H54 (cell line): Measurements from ENCODE around the gene CEP85.
"Not testable (repeated sequence)": the region's sequence is repeated elsewhere in the genome, so short reads cannot be mapped to it uniquely, and the experiment has no call there.

Experiments used
- DNase-seq: peaks from one replicate; pipeline ENCODE4 v3.0.0; 2011; ENCODE audit warnings: low spot score, mixed read lengths; ENCODE audit not compliant: insufficient read length
- FAIRE-seq: peaks from 3 replicates; lab custom pipeline; 2011; peaks lifted over from hg19 to GRCh38; lab: Jason Lieb, UNC
- POLR2A ChIP-seq: IDR thresholded peaks from 2 replicates; pipeline ENCODE4 v1.6.1; 2011; ENCODE audit warnings: low read depth, mild to moderate bottlenecking, low read length

CEP85 gene

DNA sequence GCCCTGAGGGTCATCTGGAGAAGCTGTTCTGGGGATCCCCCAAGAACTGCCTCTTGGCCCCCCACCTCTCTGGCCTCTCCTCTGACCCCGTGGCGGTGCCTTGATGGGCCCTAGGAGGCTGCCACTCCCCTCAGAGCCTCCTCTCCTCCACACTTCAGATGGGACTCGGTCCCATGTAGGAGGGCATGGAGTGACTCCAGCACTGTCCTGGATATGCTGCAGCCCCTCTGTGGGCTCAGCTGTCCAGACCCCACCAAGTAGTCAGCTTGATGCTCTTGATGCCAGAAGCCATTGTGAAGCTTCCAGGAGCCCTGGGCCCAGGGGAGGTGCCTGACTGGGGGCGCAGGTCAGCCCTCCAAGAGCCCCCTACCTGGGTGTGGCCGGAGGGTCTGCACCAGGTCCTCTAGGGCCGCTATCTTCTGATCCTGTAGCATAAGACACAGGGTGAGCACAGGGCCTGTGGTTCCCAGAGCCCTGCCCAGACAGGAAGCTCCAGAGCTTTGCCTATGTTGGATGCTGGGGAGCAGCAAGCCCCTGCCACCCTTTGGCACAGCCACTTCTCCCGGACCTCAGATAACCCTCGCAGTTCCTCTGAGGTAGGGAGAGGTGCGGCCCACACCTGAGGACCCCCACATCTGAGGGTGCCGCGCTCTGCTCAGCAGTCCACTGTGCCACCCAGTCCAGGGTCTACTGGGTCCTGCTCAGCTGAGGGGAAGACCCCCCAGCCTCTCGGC, 63.2 kb downstream of the CEP85 start:
- TF ChIP-seq POLR2A: no peak
- DNase-seq: no peak
- no peak for FAIRE-seq

DNA sequence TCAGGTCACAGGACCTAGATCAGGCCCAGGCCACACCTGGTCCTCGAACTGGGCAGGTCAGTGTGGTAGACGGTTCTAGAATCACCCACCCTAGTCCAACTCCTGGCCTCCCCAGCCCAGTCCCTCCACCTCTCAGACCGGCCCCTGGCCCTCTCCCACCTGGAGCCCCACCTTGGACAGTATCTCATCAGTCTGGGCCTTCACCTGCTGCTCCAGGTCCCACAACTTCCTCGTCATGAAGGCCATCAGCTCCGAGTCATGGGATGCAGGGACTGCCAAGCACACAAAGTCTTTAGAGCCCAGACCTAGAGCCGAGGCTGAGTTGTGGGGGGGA, 63.8 kb downstream of the CEP85 start:
- DNase-seq (no peak), FAIRE-seq (no peak)
- TF ChIP-seq POLR2A: no peak

DNA sequence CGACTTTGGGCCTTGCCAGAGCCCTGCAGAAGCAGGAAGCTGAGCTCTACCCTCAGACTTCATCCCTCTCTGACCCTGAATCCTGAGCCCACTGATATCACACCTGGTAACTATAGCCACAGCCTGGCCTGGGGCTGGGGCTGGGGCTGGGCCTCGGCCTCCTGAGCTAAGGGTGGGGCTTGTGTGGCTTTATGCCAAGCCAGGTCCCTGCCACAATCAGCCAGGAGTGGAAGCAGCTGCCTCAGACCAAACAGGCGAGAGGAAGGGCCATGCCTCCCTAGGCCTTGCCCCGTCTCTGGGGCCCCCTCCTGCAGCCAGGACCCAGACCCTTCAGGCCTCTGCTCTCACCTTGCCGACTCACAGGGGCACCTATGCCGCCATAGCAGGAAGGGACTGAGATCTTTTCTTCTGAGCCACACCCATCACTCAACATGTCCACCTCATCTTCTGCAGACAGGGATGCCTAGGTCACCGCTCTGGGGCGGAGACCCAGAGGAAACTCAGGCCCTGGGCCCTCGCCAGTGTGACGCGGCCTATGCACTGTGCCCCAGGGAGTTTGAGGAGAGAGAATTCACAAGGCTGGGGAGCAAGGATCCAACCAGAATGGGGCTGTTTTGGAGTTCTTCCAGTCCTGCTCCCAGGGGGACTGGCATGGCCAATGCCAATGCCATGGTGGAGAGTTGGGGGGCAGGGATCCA, 66.7 kb downstream of the CEP85 start:
- FAIRE-seq (no peak), DNase-seq (no peak)

DNA sequence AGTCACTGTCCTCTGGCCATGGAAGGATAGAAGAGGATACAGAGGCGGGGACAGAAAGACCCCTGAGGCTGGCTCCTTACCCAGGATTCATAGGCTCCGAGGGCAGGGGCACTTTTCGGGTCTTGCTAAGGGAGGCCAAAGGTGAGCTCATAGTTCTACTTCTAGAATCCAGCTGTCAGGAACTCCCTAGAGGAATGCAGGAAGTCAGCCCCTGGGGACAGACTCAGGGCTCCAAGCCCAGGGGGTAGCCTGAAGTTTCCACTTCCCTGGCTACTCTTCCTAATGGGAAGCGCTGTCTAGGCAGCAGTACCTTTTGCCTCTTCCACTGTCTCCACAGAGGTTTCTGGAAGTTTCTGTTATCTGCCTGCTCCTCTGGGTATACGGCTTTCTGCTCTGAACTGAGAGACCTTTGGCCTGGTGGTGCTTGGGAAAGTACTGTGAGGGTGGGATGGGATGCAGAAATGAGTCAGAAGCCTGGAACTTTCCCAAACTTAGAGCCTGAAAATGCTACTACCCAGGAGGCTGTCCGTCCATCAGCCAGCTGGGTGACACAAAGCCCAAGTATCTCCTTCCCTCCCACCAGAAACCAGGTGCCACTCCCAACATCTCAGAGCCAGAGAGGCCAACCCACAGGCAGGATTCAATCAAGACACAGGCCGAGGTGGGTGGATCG, 68.9 kb downstream of the CEP85 start:
- FAIRE-seq: peak; percentile 73
- no peak for TF ChIP-seq POLR2A
- DNase-seq: peak; percentile 72

More for the DNA sequence above, 66.7 kb downstream of the CEP85 start:
- no peak for TF ChIP-seq POLR2A

DNA sequence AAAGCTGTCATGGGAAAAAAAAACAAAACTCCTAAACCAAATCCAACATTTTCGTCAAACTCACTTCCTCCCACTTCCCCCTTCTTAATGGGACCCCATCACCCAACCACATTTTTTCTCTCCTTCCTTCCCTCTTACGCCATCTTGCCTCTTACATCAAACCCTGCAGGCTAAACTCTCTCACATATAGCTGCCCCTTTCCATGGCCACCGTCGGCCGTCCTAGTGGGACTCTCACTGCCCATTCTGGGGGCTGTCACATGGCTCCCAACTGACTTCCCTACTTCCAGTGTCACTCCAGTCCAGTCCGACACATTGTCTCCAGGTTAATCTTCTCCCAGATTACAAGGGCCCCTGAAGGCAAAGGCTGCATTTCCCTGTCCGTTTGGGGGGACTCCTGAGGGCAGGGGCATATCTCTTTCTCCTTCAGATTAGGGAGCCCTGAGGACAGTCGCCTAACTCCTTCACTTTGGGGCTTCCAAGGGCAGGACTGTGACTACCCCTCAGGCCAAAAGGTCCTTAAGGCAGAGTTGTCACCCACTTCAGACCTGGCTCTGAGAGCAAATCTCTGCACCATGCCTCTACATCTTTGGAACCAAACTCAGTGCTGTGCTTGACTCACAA, 71.8 kb downstream of the CEP85 start:
- no peak for DNase-seq
- FAIRE-seq: no peak
- TF ChIP-seq POLR2A: no peak

DNA sequence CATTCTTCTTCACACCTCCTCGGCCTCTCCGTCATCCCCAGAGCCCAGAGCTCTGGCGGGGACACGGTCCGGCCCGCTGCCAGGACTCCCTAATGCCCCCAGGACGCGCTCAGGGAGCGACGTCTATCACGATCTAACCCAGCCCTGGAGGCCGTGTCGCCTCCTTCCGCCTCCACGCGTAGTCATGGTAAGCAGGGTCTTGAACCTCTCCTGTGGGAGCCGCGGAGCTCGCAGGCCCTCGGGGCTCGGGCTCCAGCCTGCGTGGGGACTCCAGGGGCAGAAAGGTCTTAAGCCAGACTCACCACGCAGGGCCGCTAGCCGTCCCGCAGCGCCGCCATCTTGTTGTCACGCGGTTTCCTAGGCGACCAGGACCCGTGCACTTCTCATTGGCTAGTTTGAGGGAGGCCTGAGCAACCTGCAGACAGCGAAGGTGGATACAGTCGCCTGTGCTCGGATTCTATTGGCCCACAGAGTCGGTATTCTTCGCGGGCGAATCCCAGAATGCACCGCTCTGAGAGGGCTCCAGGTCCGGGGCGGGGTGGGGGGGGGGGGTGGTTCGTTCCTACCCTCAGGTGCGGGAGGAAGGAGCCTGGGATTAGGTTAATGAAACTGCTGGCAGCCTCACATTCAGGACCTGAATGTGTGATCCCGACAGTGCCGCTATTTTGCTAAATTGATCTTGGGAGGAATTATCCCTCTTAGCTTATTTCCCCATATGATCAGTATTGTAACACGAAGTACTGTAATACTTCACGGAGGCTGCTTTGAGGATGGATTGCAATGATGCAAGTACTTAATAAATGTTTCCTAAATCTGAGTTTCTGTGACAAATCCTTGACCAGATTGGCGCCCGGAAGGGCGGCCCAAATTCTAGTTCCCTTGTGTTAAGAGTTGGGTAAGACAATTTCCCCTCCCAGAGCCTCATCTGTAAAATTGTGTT, 72.6 kb downstream of the CEP85 start, which contains the start of gene UBXN11:
TSS of gene UBXN11 (minus strand) at position 347 of the 940 bp plus-strand sequence. CDS start 3,753 bp downstream, outside the sequence.
- peak; percentile 11 for FAIRE-seq
- no peak for TF ChIP-seq POLR2A
- DNase-seq: peak; percentile 89

DNA sequence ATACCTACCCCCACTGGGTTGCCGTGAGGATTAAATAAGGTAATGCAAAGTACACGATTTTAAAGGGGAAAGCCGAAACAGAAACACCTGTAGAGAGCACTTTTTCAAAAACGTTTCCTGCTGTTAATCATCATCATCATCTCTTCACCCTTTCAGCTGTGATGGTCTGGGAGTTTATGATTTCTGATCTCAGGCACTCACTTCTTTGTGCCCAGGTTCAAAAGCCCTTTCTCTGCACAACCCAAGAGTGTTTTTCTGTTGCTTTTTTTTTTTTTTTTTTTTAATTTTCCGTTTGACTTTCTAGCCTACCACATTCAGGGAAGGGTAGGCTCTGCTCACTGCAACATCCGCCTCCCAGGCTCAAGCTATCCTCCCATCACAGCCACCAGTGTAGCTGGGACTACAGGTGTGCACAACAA, 73.4 kb downstream of the CEP85 start:
- no peak for TF ChIP-seq POLR2A
- FAIRE-seq: no peak
- no peak for DNase-seq

DNA sequence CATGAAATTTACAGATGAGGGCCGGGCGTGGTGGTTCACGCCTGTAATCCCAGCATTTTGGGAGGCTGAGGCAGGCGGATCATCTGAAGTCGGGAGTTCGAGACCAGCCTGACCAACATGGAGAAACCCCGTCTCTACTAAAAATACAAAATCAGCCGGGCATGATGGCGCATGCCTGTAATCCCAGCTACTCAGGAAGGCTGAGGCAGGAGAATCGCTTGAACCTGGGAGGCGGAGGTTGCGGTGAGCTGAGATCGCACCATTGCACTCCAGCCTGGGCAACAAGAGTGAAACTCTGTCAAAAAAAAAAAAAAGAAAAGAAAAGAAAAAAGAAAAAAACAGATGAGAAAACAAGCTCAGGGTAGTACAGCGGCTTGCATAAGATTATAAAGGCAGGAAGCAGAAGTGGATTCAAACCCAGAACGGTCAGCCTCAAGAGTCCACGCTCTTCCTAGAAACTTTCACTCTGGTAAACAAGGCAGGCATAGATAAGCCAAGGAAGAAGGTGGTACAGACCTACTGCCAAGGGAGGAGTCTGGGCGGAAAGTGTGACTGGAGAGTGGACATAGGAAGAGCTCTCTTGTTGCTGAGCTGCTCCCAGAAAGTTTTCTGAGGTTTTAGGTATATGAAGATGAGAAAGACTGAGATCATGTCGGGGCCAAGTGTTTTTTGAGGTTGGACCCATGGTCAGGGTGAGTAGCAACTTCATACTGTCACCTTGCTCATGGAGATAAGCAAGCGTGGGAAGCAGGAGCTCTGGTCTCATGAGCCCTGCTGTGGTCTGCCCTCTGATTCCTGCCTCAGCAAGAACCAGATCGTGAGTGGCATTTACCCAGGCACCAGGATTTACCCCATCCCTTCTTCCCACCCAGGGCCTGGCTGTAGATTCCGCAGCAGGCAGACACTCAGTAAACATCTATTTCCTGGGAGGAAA, 74.2 kb downstream of the CEP85 start:
- FAIRE-seq, DNase-seq: not testable (repeated sequence)

DNA sequence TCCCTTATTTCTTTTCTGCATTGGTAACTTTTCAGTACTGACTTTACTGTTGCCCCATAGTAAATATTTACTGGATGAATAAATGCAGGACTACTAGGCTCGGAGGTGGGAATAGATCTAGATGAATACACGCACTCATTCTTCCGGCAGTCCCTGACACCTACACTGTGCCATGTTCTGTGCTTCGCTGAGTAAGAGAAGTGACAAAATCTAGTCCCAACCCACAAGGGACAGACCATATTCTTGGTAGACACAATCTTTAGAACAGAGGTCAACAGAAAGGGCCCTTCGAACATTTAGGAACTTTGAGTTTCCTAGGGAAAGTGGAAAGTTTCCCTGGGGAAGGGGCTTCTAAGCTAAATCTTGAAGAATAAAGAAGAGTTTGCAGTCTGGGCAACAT, 80.5 kb downstream of the CEP85 start:
- FAIRE-seq: no peak
- DNase-seq: no peak
- TF ChIP-seq POLR2A: no peak

DNA sequence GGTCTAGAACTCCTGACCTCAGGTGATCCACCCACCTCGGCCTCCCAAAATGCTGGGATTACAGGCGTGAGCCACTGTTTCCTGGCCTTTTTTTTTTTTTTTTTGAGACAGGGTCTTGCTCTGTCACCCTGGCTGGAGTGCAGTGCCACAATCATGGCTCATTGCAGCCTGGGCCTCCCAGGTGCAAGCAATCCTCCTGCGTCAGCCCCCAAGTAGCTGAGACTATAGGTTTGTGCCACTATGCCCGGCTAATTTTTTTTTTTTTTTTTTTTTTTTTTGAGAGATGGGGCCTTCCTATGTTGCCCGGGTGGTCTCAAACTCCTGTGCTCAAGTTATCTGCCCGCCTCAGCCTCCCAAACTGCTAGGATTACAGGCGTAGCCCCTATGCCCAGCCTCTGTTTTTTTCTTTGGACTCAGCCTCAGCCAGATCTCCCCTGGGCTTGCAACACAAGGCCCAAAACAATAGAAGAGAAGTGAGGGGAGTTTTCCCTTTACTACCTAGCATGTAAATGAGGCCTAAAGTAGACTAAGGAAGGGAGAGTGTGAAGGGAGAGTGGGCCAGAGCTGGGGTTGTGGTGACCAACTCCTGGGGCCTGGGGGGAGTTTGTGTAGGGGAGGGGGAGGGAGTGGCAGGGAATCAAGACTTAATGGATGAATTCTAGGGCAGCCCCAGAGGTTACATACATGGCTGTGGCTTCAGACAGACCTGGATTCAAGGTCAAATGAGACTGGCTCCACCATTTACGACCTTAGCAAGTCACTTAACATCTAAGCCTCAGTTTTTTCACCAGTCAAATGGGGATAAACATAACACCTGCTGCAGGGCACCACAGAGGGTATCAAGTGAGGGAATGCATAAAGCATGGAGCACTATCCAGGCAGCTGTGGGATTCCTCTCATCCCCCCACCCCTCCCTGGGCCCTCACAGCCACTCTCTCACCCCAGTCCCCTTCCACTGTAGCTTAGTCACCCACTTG, 82.2 kb downstream of the CEP85 start:
- FAIRE-seq (no peak), DNase-seq (no peak)
- TF ChIP-seq POLR2A: no peak

DNA sequence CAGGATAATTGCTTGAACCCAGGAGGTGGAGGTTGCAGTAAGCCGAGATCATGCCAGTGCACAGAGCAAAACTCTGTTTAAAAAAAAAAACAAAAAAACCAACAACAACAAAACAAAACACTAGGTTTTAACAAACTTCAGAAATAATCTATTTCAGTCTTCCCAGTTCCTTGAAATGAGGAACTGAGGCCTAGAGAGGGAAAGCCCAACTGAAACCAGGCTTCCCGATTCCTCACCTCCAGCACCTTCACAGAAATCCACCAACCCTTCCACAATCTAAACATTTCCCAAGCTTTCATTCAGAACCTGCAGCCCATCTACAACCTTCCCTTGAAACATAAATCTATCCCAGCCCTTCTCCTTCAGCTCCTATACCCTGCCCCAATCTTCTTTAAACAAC, 83.1 kb downstream of the CEP85 start:
- DNase-seq (no peak), FAIRE-seq (no peak)
- no peak for TF ChIP-seq POLR2A
